Karpas-422 (cell line): Measurements from ENCODE around the gene PGLYRP3. TPM values are rescaled to one million over a fixed set of nuclear protein-coding genes. Genes with fewer than 3 reads are reported as not detected.

Source experiments
- DNase-seq: peaks from one replicate; pipeline ENCODE4 v3.0.0-alpha.2; 2015
- H2AFZ ChIP-seq: fragments of 200-600 bp; sonication (generic); 2 replicates; pipeline ENCODE4 v1.6.1; 2014; ENCODE audit warnings: antibody characterized with exemption, low read length, mixed read lengths
- H3K27ac ChIP-seq: fragments of 200-600 bp; sonication (generic); 2 replicates; pipeline ENCODE4 v1.5.1; 2014; ENCODE audit warnings: mild to moderate bottlenecking, low read length, moderate library complexity
- H3K27me3 ChIP-seq: fragments of 200-600 bp; sonication (generic); 2 replicates; pipeline ENCODE4 v1.6.1; 2014; ENCODE audit warnings: low read length, mixed read lengths
- H3K36me3 ChIP-seq: fragments of 200-600 bp; sonication (generic); 2 replicates; pipeline ENCODE4 v1.6.1; 2014; ENCODE audit warnings: low read length, mixed read lengths; ENCODE audit not compliant: insufficient read depth
- H3K4me1 ChIP-seq: fragments of 200-600 bp; sonication (generic); 2 replicates; pipeline ENCODE4 v1.6.1; 2014; ENCODE audit warnings: mild to moderate bottlenecking, low read length, mixed read lengths
- H3K4me2 ChIP-seq: fragments of 200-600 bp; sonication (generic); 2 replicates; pipeline ENCODE4 v1.6.1; 2014; ENCODE audit warnings: low read length, low read depth, mild to moderate bottlenecking; ENCODE audit not compliant: poor library complexity, severe bottlenecking
- H3K4me3 ChIP-seq: fragments of 200-600 bp; sonication (generic); 2 replicates; pipeline ENCODE4 v1.5.1; 2014; ENCODE audit warnings: mild to moderate bottlenecking, antibody characterized with exemption, low read length, mixed read lengths
- H3K79me2 ChIP-seq: fragments of 200-600 bp; sonication (generic); 2 replicates; pipeline ENCODE4 v1.6.1; 2014; ENCODE audit warnings: mild to moderate bottlenecking, low read length, mixed read lengths
- H3K9ac ChIP-seq: fragments of 200-600 bp; sonication (generic); 2 replicates; pipeline ENCODE4 v1.6.0; 2014; ENCODE audit warnings: low read length
- H3K9me2 ChIP-seq: fragments of 200-600 bp; sonication (generic), shearing (Covaris generic); replicated peaks from 2 replicates; pipeline ENCODE4 v1.6.0; 2014; ENCODE audit warnings: mild to moderate bottlenecking, low read length, moderate library complexity; ENCODE audit not compliant: insufficient read depth
- H3K9me3 ChIP-seq: fragments of 300-700, 200-600 bp; sonication (generic); 2 replicates; pipeline ENCODE4 v1.6.1; 2014; ENCODE audit warnings: low read length, mixed read lengths
- H4K20me1 ChIP-seq: fragments of 200-600 bp; sonication (generic); 2 replicates; pipeline ENCODE4 v1.6.1; 2014; ENCODE audit warnings: mild to moderate bottlenecking, antibody characterized with exemption, low read length, low read depth; ENCODE audit not compliant: insufficient read depth
- total RNA-seq: library from RNA; depleted of rRNA; stranded (reverse); fragments of >200 nt; shearing (Covaris generic); gene quantifications from 2 replicates; pipeline ENCODE4 v1.2.3, GENCODE V29; 2014; ENCODE audit warnings: low replicate concordance

The PGLYRP3 gene
- total RNA-seq, 1 experiment from 2014 or later, result not detected

DNA sequence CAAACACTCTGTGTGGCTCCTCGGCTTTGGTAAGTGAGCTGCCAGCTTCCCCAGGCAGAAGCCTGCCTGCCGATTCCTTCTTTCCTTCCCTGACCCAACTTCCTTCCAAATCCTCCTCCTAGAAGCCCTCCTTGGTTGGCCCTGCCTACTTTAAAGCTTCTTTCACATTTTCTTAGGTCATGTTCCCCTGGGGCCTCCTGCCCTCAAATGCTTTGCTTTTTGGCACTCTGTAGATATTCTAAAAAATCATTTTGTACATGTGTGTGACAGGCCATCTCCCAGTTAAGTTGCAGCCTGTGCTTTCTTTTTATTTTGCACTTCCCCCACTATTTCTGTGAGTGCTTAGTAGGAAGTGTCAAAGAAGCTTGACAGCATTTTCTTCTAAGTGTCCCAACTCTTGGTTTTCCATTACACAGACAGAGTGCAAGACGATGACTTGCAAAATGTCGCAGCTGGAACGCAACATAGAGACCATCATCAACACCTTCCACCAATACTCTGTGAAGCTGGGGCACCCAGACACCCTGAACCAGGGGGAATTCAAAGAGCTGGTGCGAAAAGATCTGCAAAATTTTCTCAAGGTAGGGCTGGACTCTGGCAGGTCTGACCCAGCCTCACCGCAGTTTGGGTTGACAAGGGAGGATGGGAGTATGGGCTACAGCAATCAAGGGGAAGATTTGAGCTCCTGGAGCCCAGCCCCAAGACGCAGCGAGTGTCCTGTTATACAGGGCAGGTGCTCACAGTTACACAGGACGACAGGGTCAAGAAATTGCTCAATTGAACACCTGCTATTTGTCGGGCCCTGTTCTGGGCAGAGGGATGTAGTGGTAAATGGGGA, 45.3 kb upstream of the PGLYRP3 start, which contains the start of gene S100A9:
TSS of gene S100A9 (plus strand) at position 2 of the 838 bp plus-strand sequence. CDS start at position 432, 430 bp downstream.
- Histone ChIP-seq H3K9me2 (no peaks in the 10 kb centered on the region), H3K4me3 (no peak within 1 kb of the TSS), H3K4me1 (no peaks in the 10 kb centered on the region), H3K9me3 (no peaks in the 10 kb centered on the region), H3K9ac (no peak within 1 kb of the TSS), H2AFZ (no peak within 1 kb of the TSS), H3K27me3 (no peaks in the 10 kb centered on the region), H3K4me2 (no peak within 1 kb of the TSS), H3K36me3 (no peaks in the 10 kb centered on the region), H3K79me2 (no peaks in the 10 kb centered on the region), H4K20me1 (no peaks in the 10 kb centered on the region; the same call in 1 of the 2 replicates), H3K27ac (no peak within 1 kb of the TSS)
- DNase-seq, result no peak

- Histone ChIP-seq H3K4me3 (no peak overlapping the region), H3K79me2 (no peaks in the 10 kb centered on the region), H3K9ac (no peak overlapping the region), H3K9me2 (no peaks in the 10 kb centered on the region), H3K27ac (no peak overlapping the region), H2AFZ (no peak overlapping the region), H3K27me3 (no peaks in the 10 kb centered on the region), H4K20me1 (no peaks in the 10 kb centered on the region; the same call in 1 of the 2 replicates), H3K36me3 (no peaks in the 10 kb centered on the region), H3K4me1 (no peaks in the 10 kb centered on the region), H3K9me3 (no peaks in the 10 kb centered on the region), H3K4me2 (no peak overlapping the region)
- no peak for DNase-seq
Measured at GRCh38 chr1:153357076-153357852, 44.5 kb upstream of the PGLYRP3 start.

GRCh38 chr1:153356392-153357075, 43.8 kb upstream of the PGLYRP3 start:
- no peak overlapping the region for H2AFZ ChIP-seq
- H3K4me1 ChIP-seq, result no peaks in the 10 kb centered on the region
- H3K27me3 ChIP-seq, result no peaks in the 10 kb centered on the region
- H3K79me2 ChIP-seq, result no peaks in the 10 kb centered on the region
- no peaks in the 10 kb centered on the region for H3K9me3 ChIP-seq
- H3K27ac ChIP-seq, result no peak overlapping the region
- no peak overlapping the region for H3K4me3 ChIP-seq
- H3K9ac ChIP-seq, result no peak overlapping the region
- H3K36me3 ChIP-seq, result no peaks in the 10 kb centered on the region
- H3K4me2 ChIP-seq, result no peak overlapping the region
- no peaks in the 10 kb centered on the region; the same call in 1 of the 2 replicates for H4K20me1 ChIP-seq
- no peaks in the 10 kb centered on the region for H3K9me2 ChIP-seq
- DNase-seq, result no peak

GRCh38 chr1:153355445-153356071, 42.8 kb upstream of the PGLYRP3 start:
- H3K9me2 ChIP-seq, result no peaks in the 10 kb centered on the region
- no peaks in the 10 kb centered on the region; the same call in 1 of the 2 replicates for H4K20me1 ChIP-seq
- peak; percentile 88 for DNase-seq
- H3K36me3 ChIP-seq, result no peaks in the 10 kb centered on the region
- no peak overlapping the region for H3K4me2 ChIP-seq
- no peak overlapping the region for H3K4me3 ChIP-seq
- no peak overlapping the region for H3K9ac ChIP-seq
- no peak overlapping the region for H3K27ac ChIP-seq
- no peaks in the 10 kb centered on the region for H3K4me1 ChIP-seq
- no peak overlapping the region for H2AFZ ChIP-seq
- H3K79me2 ChIP-seq, result no peaks in the 10 kb centered on the region
- H3K9me3 ChIP-seq, result no peaks in the 10 kb centered on the region
- H3K27me3 ChIP-seq, result no peaks in the 10 kb centered on the region

DNA sequence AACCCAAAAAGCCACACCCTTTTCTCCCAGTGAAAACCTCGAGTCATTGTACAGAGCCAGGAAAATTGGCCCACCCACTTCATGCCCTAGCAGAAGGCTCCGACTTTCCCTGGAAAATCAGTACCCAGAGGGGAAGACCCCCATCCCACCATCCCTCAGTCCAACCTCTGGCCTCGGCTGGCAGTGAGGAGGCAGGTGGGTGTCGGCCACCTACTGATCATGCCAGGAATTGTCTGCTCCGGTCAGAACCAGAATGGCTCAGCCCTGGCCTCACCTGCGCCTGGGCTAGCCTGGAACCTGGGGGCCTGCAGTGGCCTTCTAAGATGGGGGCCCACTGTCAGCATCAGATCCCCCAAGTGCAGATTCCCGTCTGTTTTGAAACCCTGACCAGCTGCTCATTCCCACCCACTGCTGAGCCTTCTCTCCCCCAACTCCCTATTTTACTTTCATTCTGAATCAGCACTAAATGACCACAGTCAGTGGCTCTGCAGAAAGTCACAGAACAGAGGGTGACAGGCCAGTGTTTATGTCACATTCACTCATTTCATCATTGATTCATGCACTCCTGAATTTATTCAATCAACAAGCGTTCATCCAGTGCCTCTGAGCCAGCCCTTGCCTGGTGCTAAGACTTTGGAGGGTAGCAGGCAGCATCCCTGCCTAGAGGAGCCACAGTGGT, 41.9 kb upstream of the PGLYRP3 start:
- no peaks in the 10 kb centered on the region for H3K9me2 ChIP-seq
- no peak overlapping the region for H3K4me2 ChIP-seq
- H3K27me3 ChIP-seq, result no peaks in the 10 kb centered on the region
- no peak for DNase-seq
- no peaks in the 10 kb centered on the region for H3K79me2 ChIP-seq
- no peaks in the 10 kb centered on the region; the same call in 1 of the 2 replicates for H4K20me1 ChIP-seq
- H3K4me1 ChIP-seq, result no peaks in the 10 kb centered on the region
- H3K4me3 ChIP-seq, result no peak overlapping the region
- H2AFZ ChIP-seq, result no peak overlapping the region
- no peak overlapping the region for H3K27ac ChIP-seq
- H3K9ac ChIP-seq, result no peak overlapping the region
- no peaks in the 10 kb centered on the region for H3K36me3 ChIP-seq
- no peaks in the 10 kb centered on the region for H3K9me3 ChIP-seq

- Histone ChIP-seq H3K79me2 (no peaks in the 10 kb centered on the region), H3K27me3 (no peaks in the 10 kb centered on the region), H3K36me3 (no peaks in the 10 kb centered on the region), H4K20me1 (no peaks in the 10 kb centered on the region; the same call in 1 of the 2 replicates), H3K4me1 (no peaks in the 10 kb centered on the region), H3K4me2 (no peak overlapping the region), H3K9ac (no peak overlapping the region), H3K4me3 (no peak overlapping the region), H3K27ac (no peak overlapping the region), H3K9me3 (no peaks in the 10 kb centered on the region), H2AFZ (no peak overlapping the region), H3K9me2 (no peaks in the 10 kb centered on the region)
- DNase-seq, result peak; percentile 53
Measured at GRCh38 chr1:153353226-153353947, 40.6 kb upstream of the PGLYRP3 start.

GRCh38 chr1:153352523-153352922, 39.8 kb upstream of the PGLYRP3 start:
- no peak overlapping the region for H3K4me3 ChIP-seq
- no peaks in the 10 kb centered on the region for H3K4me1 ChIP-seq
- H3K4me2 ChIP-seq, result no peak overlapping the region
- no peak overlapping the region for H3K27ac ChIP-seq
- H3K9ac ChIP-seq, result no peak overlapping the region
- H4K20me1 ChIP-seq, result no peaks in the 10 kb centered on the region; the same call in 1 of the 2 replicates
- peak; percentile 85 for DNase-seq
- H2AFZ ChIP-seq, result no peak overlapping the region
- no peaks in the 10 kb centered on the region for H3K9me2 ChIP-seq
- H3K79me2 ChIP-seq, result no peaks in the 10 kb centered on the region
- H3K27me3 ChIP-seq, result no peaks in the 10 kb centered on the region
- H3K36me3 ChIP-seq, result no peaks in the 10 kb centered on the region
- H3K9me3 ChIP-seq, result no peaks in the 10 kb centered on the region
